WI38 (cell line): Measurements from ENCODE around the gene TEKTIP1.

Experiments used
- H3K4me3 ChIP-seq: 2 replicates; pipeline ENCODE4 v1.5.1; 2011; ENCODE audit warnings: low read depth, mild to moderate bottlenecking, control low read depth, low read length
- TF ChIP-seq, protein P1 (sequence below): IDR thresholded peaks from 2 replicates; pipeline ENCODE4 v1.5.1; 2012; ENCODE audit warnings: low read depth, mild to moderate bottlenecking, control low read depth, low read length

Gene TEKTIP1

GRCh38 chr19:3496392-3497273 lies 42.3 kb upstream of the TEKTIP1 start:
- no peak overlapping the region for H3K4me3 ChIP-seq
- TF ChIP-seq, protein P1, sequence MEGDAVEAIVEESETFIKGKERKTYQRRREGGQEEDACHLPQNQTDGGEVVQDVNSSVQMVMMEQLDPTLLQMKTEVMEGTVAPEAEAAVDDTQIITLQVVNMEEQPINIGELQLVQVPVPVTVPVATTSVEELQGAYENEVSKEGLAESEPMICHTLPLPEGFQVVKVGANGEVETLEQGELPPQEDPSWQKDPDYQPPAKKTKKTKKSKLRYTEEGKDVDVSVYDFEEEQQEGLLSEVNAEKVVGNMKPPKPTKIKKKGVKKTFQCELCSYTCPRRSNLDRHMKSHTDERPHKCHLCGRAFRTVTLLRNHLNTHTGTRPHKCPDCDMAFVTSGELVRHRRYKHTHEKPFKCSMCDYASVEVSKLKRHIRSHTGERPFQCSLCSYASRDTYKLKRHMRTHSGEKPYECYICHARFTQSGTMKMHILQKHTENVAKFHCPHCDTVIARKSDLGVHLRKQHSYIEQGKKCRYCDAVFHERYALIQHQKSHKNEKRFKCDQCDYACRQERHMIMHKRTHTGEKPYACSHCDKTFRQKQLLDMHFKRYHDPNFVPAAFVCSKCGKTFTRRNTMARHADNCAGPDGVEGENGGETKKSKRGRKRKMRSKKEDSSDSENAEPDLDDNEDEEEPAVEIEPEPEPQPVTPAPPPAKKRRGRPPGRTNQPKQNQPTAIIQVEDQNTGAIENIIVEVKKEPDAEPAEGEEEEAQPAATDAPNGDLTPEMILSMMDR = no peak

GRCh38 chr19:3497757-3498520 lies 41.0 kb upstream of the TEKTIP1 start:
- TF ChIP-seq, protein P1 = no peak
- H3K4me3 ChIP-seq = no peak overlapping the region

GRCh38 chr19:3499738-3500428 lies 39.1 kb upstream of the TEKTIP1 start:
- peak overlapping the region; percentile 99 for H3K4me3 ChIP-seq
- TF ChIP-seq, protein P1 = no peak

- TF ChIP-seq, protein P1 = no peak
- H3K4me3 ChIP-seq = peak within 1 kb of the TSS; percentile 99
These were observed 38.4 kb upstream of the TEKTIP1 start, which contains the start of gene DOHH for GRCh38 chr19:3500429-3501101. Gene DOHH (minus strand): TSS chr19:3500674. CDS start chr19:3496814, 3,860 bp downstream.

- H3K4me3 ChIP-seq = no peak overlapping the region
- TF ChIP-seq, protein P1 = no peak
These were observed 37.2 kb upstream of the TEKTIP1 start for GRCh38 chr19:3501780-3502179.

DNA sequence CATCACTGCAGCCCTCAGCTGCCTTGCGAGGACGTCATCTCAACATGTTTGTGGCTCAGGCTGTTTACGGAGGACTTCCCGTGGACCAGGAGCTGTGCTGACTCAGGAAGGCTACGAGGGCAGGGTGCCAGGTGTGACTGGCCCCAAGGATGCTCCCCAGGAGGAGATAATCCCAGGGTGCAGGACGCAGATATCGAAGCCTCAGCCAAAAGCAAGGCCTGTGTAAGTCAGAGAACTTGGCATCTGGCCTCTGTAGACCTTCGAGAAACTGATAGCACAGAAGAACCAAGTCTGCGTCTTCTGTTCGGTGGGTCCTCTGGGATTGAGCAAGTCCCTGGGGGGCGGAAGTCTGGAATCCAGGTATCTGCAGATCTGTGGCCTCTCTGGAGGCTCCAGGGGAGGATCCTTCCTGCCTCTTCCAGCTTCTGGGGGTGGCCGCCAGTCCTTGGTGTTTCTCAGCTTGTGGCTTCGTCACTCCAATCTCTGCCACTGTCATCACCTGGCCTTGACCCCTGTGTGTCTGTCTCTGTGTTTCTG lies 35.9 kb upstream of the TEKTIP1 start:
- no peak overlapping the region for H3K4me3 ChIP-seq
- TF ChIP-seq, protein P1 = no peak
